ENCODE results near the gene PANX1.
"Not testable (repeated sequence)": the region's sequence is repeated elsewhere in the genome, so short reads cannot be mapped to it uniquely, and the experiment has no call there.

The PANX1 gene, protein sequence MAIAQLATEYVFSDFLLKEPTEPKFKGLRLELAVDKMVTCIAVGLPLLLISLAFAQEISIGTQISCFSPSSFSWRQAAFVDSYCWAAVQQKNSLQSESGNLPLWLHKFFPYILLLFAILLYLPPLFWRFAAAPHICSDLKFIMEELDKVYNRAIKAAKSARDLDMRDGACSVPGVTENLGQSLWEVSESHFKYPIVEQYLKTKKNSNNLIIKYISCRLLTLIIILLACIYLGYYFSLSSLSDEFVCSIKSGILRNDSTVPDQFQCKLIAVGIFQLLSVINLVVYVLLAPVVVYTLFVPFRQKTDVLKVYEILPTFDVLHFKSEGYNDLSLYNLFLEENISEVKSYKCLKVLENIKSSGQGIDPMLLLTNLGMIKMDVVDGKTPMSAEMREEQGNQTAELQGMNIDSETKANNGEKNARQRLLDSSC

DNA sequence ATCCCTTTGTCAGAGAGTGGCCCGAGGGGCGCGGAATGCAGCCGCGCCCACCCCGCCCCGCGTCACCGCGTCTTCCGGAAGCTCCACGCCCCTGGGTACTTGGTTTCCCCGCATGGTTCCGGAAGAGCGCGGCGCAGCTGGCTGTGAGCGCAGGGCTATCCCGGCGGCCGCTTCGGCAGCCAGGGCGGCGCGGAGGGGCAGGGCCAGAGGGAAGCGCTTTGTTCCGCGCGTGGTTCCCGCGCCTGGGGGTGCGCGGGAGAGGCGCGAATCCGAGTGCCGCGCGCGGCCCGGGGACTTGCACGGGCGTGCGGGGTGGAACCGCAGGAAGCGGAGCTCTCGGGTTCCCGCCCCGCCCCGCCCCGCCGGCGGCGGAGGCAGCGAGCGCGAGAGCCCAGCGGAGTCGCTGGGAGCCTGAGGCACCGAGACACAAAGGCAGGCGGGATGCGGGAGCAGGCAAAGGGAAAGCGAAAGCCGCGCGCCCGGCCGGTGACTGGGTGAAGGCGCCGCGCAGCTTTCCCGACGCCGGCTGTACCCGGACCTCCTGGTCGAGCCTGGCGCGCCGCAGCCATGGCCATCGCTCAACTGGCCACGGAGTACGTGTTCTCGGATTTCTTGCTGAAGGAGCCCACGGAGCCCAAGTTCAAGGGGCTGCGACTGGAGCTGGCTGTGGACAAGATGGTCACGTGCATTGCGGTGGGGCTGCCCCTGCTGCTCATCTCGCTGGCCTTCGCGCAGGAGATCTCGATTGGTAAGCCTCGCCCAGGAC lies at the start of gene PANX1:
PANX1 (plus strand) TSS at position 96 of the 766 bp plus-strand sequence; CDS start at position 568, 472 bp downstream.
- DNase-seq, result peak; percentile 73 to 82

DNA sequence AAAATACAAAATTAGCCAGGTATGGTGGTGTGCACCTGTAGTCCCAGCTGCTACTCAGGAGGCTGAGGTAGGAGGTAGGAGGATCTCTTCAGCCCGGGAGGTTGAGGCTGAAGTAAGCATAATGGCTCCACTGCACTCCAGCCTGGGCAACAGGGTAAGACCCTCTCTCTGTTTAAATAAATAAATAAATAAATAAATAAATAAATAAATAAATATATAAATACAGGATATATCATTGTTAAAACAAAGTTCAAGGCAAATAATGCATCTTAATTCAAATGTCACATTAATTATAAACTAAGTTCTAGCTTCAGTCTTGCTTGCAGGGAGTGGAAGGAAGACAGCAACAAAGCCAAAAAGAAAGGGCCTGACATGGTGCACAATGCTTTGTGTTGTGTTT lies 44.5 kb upstream of the PANX1 start:
- DNase-seq, result no peak

DNA sequence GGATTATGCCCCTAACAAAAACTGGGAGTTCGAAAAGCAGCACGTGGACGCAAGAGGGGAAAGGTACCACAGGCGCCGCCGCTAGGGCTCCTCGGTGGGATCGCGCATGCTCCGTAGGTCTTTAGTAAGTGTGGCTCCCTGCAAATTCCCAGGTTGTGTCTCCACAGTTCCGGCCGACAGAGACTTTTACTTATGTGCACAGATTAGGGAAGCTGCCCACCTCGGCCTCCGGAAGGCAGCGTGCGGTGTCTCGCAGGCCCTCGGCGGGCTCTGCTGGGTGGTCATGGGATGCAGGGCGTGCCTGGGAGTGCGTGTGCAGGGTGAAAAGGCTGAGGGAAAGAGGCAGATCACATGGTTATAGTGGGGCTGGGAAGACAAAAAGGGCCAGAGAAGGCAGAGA lies 39.7 kb upstream of the PANX1 start:
- no peak for DNase-seq

DNA sequence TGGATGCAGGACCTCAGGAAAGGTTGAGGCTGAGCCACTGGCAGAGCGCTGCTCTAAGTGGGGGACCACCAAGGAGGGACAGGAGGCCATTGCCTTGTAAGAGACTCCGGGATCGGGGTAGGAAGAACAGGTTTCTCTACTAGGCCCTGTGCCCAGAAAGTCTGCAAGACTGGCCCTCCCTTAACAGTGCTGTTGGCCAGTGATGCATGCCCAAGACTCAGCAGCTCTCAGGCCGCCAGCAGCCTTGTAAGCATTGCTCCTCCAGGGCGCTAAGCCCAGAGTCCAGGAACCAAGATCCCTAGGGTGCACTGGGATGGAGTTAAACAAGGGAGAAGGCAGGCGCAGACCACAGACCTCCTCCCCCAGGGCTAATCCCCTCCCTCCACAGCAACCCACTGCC lies 39.3 kb upstream of the PANX1 start:
- DNase-seq, result no peak

DNA sequence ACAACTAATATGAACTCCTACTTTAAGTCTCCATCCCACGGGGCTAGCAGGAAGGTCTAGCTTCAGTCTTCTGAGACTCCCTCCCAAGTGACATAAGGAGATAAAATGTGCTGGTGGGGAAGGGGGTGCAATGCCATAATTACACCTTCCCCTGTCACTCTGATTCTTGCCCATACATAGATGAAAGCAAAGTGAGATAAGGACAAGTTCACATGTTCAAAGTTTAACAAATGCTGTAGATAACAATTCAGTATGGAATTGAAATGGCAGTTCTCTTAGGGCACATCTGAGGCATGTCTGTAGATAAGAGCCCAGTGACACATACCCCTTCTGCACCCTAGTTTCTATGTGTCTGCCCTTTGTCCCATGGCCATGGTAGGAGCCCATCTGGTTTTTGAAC lies 38.2 kb upstream of the PANX1 start:
- no peak for DNase-seq

DNA sequence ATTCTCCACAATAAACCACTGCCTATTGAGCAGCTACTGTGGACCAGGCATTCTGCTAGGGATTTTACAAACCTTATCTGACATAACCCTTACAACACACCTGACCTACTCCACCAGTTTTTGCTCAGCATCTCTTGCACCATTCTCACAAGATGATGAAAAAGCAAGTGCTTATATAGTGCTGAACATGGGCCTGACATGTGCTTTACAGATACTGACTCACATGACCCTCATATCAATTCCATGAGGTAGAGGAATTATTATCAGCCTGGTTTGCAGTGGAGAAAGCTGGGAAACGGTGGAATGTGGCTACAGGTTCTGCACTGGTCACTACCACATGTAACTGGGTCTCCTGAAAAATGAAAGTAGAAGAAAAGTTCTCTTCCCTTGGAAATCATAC lies 37.5 kb upstream of the PANX1 start:
- no peak for DNase-seq

DNA sequence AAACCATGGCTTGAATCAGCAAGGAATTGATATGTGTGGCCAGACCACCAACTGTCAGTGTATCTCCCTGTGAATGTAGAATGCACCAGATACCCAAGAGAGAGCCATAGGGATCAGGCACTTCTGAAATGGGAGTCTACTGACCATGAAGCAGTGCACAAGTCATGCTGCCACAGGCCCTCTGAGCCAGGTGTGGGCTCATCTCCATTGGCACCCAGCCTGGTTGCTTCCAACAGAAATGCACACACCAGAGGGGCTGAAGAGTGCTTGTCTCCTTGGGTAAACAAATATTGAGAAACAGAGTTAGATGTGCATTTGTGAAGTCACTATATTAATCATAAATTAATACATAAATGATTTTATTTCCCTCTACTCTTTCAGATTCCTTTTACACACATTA lies 28.4 kb upstream of the PANX1 start:
- no peak for DNase-seq

DNA sequence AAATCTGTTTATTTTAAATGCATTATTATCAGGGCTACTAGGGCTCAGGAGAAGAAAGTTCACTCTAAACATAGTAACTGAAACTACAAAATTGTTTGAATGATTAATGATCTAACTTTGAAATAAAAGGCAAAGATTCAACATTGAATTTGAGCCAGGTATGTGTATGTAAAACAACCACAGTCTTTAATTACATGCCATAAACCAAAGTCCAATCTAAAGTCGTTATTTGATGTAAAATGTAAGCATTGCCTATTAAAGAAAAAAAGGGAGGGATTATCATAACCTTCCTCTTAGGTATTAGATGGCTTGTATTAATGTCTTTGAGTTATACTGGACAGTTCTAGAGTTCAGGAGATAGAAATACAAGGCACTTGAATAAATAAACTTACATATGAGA lies 25.2 kb upstream of the PANX1 start:
- DNase-seq, result no peak

DNA sequence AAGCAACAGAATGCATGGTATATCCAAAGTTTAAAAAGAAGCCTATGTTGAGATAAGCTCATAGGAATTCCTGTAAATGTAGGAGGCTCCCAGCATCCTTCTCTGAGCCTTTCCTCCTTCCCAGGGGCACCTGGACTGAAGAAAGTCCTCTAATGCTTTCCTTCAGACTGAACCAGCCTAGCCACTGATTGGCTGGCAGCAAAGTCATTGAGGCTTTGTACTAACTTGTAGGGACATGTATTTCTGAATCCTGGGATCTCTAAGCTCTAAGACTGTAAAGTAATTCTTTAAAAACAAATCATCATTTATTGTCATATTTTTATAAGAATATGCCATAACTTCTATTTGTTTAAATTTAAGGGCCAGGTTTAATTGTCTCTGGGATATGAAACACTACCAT lies 23.9 kb upstream of the PANX1 start:
- no peak for DNase-seq

DNA sequence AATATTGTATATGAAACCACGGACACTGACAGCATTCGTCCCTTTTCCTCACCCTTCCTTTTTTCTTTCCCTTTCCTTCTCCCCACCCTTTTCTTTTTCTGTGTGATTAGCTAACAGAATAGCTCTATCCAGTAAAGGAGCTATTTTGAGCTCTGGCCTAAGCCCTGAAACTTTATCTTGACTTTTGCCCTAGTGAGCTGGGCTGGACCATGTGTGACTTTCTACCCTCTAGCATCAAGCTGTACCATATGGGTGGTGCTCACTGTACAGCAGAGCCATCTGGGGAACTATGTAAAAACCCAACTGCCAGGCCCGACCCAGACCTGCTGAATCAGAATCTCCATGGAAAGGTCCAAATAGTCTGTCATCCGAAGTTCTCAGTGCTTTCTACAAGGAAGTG lies 21.9 kb upstream of the PANX1 start:
- no peak for DNase-seq

DNA sequence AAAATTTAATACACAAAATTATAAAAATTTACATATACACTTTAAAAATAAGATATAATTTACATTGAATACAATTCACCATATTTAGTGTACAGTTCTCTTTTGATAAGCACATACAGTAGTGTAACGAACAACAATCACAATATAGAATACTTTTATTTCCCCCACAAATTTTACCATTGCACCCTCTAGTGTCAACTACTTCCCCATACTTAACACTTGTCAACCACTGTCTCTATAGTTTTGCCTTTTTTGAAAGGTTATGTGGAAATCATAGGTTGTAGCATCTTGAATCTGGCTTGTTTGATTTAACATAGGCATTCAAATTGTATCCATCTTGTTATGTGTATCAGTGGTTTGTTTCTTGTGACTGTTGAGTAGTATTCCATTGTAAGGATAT lies 21.3 kb upstream of the PANX1 start:
- no peak for DNase-seq

DNA sequence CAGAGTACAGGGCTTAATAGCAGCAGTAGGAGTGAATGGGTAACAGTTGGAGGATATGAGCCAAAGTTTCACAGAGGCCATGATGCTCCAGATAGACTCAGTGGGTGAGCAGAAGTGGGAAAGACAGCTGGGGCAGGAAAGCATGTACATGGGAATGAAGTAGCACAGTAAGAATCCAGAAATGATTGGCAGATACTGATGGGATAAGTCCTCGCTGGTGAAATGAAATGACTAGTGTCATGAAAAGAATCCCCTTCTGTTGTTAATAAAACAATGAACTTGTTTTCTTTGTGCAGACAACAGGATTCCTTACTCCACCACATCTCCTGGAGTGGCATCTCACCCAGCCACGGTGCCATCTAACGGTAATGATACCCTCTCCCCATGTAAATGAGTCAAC lies 17.4 kb upstream of the PANX1 start:
- DNase-seq, result no peak

DNA sequence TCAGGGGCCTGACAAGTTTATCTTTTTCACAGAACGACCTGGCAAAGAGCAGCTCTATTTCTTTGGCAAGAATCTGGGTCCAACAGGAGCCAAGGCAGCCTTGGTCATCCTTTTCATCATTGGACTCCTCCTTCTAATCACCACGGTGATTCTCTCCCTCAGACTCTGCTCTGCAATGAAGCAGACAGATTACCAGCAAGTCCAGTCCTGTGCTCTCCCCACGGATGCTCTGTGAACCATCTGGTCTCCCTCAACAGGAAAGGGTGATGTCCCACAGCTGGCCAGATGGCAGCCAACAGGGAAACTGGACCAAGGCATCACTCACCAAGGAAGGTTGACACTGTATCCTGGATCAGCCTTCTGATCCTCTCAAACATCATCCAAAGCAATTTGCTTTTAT lies 17.0 kb upstream of the PANX1 start:
- DNase-seq, result no peak

DNA sequence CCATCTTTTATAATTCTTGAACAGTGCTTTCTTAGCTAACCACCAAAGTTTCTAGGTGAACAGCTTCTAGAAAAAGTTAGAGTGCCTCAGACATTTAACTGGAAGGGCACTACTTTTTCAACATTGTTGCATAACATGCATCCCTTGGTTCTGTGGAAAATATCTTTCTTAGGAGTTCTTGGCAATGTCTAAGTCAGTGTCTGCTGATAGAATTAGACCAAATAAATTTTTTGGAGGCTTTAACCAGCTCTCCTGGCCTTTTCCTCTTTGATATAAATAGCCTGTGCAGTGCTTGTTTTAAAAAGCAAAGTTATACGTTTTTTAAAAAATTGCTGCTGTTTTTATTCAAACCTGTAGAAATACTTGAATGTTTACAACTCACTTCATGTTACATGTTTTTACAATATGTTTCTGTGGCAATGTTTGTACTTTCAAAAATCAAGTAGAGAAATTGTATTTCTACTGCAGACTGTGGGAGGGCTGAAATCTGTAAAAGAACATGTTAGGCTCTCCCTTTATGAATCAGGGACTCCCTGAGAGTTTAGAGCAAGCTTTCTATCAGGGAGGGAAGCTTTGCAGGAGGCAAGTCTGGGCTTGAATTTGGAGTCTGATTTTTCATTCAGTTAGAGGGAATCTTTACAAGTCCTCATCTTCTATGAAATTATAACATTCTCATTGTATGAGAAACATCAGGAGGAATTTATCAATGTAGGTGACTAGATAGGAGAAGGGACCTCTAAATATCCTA lies 16.3 kb upstream of the PANX1 start:
- no peak for DNase-seq

DNA sequence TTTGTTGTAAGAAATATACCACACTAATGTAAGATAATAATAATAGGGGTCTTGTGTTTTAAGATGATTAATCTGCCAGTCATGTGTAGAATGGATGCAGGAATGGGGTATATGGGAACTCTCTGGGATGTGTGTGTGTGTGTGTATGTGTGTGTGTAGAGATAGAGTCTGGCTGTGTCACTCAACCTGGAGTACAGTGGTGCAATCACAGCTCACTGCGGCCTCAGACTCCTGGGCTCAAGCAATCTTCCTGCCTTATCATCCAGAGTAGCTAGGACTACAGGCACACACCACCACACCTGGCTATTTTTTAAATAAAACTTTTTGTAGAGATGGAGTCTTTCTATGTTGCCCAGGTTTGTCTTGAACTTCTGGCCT lies 11.5 kb upstream of the PANX1 start:
- DNase-seq, result no peak

DNA sequence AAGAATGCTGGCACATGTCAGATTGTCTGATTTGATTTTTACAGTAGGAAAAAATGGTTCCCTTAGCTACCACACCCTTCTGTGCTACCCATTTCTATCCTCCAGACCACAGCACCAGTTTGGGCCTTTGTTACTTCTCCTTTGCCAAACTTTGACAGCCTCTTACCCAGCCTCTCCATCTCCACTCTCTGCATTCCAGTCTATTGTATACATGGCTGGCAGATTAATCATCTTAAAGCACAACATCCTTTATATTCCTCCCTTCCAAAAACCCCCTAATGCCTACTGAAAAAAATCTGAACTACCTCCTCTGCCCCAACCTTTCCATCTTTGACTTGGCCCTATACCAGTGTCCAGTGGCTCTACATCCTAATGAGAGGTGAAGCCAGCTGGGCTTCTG lies 10.8 kb upstream of the PANX1 start:
- DNase-seq, result no peak

DNA sequence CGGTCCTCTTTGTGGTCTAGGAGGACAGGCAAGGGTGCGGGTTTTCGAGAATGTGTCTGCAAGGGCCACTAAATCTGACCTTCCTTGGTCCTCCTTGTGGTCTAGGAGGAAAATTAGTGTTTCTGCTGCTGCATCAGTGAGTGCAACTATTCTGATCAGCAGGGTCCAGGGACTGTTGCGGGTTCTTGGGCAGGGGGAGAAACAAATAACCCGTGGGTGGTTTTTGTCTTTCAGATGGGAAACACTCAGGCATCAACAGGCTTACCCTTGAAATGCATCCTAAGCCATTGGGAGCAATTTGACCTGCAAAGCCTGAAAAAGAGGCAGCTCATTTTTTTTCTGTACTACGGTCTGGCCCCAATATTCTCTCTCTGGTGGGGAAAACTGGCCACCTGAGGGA lies 9.0 kb upstream of the PANX1 start:
- DNase-seq, result not testable (repeated sequence)

DNA sequence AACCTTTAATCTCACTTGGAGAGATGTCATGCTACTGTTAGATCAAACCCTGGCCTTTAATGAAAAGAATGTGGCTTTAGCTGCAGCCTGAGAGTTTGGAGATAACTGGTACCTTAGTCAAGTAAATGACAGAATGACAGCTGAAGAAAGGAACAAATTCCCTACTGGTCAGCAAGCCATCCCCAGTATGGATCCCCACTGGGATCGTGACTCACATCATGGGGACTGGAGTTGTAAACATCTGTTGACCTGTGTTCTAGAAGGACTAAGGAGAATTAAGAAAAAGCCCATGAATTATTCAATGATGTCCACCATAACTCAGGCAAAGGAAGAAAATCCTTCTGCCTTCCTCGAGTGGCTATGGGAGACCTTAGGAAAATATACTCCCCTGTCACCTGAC lies 8.1 kb upstream of the PANX1 start:
- not testable (repeated sequence) for DNase-seq

DNA sequence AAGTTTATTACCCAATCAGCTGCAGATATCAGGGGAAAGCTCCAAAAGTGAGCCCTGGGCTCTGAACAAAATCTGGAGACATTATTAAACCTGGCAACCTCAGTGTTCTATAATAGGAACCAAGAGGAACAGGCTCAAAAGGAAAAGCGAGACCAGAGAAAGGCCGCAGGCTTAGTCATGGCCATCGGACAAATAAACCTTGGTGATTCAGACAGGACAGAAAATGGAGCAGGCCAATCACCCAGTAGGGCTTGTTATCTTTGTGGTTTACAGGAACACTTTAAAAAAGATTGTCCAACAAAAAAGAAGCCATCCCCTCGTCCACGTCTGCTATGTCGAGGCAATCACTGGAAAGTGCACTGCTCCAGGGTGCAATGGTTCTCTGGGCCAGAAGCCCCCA lies 7.7 kb upstream of the PANX1 start:
- DNase-seq, result no peak

DNA sequence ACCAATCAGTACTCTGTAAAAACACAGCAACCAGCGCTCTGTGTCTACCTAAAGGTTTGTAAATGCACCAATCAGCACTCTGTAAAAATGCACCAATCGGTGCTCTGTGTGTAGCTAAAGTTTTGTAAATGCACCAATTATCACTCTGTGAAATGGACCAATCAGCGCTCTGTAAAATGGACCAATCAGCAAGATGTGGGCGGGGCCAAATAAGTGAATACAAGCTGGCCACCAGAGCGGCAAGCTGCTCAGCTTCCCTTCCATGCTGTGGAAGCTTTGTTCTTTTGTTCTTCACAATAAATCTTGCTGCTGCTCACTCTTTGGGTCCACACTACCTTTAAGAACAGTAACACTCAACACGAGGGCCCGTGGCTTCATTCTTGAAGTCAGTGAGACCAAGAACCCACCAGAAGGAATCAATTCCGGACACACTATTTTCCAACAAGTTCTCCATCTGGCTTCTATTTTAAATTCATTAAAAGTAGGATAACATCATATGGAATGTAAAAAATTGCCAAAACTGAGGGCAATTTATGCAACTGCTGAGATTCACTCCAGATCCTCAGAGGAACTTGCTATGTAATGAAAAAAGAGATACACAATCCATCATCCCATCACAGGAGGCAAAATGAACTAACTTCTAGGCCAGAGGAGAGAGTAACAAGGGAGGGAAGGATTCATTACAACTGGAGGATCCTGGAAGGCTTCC lies 3.1 kb upstream of the PANX1 start:
- DNase-seq, result no peak

DNA sequence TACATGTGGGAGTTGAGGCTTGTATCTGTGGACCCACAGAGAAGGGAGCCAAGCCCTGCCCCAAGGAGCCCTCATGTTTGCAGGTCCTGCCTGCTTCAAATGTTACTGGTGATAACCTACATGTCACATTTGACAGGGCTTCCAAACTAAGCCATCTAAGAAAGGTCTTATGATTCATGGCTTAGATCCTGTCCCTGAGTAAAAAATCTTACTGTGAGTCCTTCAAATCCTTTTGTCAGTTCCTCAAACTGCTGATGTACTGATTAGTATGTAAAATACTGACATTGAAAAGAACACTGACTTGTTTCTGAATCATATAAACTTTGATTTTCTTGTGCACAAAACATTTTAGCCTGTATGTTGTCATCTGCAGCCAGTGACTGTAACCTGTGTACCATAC lies 1.0 kb upstream of the PANX1 start:
- no peak for DNase-seq

DNA sequence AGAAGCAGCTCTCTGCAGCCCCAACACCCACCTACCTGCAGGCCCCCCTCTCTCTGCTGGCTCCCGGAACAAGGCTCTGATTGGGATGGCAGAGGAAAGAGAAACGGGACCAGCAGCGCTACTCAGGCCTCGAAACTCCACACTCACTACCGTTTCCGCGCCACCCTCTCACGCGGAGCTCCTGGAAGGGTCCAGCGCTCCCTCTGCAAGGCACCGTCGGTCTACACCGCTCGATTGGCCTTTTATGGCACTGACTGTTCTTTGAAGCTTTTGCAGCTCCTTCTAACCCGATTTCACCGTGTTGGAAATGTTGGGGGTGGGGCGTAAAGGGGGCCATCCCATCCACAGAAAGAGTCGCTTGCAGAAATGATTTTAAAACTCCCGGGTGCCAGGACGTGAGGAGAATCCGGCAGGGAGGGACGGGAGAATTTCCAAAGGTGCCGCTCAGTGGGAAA lies 323 bp upstream of the PANX1 start:
- DNase-seq, result no peak

All from CD4-positive, alpha-beta T cell treated with Interferon alpha-2 for 1 hour (primary cell).